Lower leg skin (tissue), 4 donors: ENCODE results near the gene NEURL1B. TPM values are rescaled to one million over a fixed set of nuclear protein-coding genes. Genes with fewer than 3 reads are reported as not detected.

ENCODE experiments used
- DNase-seq, 2 donors: peaks; one replicate each; pipeline ENCODE4 v3.0.0-alpha.2; 2019; ENCODE audit warnings: low spot score in 2 of 2
- H3K4me3 ChIP-seq: fragments of 200-600 bp; sonication (generic); 2 replicates; pipeline ENCODE4 v1.5.1; 2017; ENCODE audit warnings: mild to moderate bottlenecking, low read depth; ENCODE audit not compliant: poor library complexity, severe bottlenecking
- POLR2A ChIP-seq, 2 donors: fragments of 450-650 bp; IDR thresholded peaks; one replicate each; pipeline ENCODE4 v1.6.1; 2016 to 2017; ENCODE audit warnings: antibody characterized with exemption in 2 of 2, mild to moderate bottlenecking in 1 of 2, moderate library complexity in 1 of 2
- whole genome bisulfite sequencing, 2 donors: methylation state at CpG; one replicate each; pipeline ENCODE4 v1.1.5; 2018; 5-methylcytosine and 5-hydroxymethylcytosine counted together
- intact Hi-C: fragments of 100-400 bp; cut with DNase I; formaldehyde crosslinking; loops from one replicate; pipeline ENCODE4 v1.15.0; 2023; ENCODE audit warnings: low total_unique reads
- total RNA-seq, 4 donors: library from RNA; depleted of rRNA; stranded (reverse); fragments of >200 nt; gene quantifications; one replicate each; pipeline ENCODE4 v1.1.0, GENCODE V29; 2016
- TF ChIP-seq, protein P1 (sequence below), 3 donors: fragments of 450-650 bp; IDR thresholded peaks; one replicate each; pipeline ENCODE4 v1.5.1; 2016; ENCODE audit warnings: antibody characterized with exemption in 3 of 3, mild to moderate bottlenecking in 3 of 3, moderate library complexity in 2 of 3

The NEURL1B gene
- total RNA-seq, 4 donors from 2014 or later = 12.5 to 34.8 (median 20.9) TPM

DNA sequence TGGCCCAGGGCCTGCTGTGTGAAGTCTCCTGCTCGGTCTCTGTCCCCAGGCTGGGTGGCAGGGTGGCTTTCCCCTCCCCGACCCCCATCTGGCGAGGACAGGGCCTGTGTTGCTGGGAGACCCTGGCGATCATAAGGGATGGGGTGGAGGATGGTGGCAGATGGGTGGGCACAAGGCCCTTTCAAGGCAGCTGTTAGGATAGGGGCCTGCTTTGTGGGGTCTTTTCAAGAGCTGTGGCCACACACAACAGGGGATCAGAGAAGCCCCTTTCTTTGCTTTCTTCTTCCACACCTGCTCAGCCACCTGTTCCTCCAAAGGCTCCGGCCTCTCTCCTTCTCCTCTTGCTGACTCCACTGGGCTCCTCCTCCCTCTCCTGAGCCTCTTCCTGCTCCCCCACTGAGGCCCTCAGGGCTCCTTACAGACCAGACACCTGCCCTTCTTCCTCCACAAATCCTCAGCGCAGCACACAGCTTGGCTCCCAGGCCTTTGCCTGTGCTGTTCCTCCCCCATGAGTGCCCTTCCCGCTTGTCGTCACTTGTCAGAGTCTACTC is 15.0 kb upstream of the NEURL1B start:
- no peak for DNase-seq
- intact Hi-C loops = no loop called here
- TF ChIP-seq POLR2A (IDR thresholded peaks at IDR 0.05) = no peak
- TF ChIP-seq, protein P1, sequence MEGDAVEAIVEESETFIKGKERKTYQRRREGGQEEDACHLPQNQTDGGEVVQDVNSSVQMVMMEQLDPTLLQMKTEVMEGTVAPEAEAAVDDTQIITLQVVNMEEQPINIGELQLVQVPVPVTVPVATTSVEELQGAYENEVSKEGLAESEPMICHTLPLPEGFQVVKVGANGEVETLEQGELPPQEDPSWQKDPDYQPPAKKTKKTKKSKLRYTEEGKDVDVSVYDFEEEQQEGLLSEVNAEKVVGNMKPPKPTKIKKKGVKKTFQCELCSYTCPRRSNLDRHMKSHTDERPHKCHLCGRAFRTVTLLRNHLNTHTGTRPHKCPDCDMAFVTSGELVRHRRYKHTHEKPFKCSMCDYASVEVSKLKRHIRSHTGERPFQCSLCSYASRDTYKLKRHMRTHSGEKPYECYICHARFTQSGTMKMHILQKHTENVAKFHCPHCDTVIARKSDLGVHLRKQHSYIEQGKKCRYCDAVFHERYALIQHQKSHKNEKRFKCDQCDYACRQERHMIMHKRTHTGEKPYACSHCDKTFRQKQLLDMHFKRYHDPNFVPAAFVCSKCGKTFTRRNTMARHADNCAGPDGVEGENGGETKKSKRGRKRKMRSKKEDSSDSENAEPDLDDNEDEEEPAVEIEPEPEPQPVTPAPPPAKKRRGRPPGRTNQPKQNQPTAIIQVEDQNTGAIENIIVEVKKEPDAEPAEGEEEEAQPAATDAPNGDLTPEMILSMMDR (IDR thresholded peaks at IDR 0.05) = no peak
- WGBS, 2 donors = 92 to 96% methylated on average over 8 of the region's 8 CpGs
- H3K4me3 ChIP-seq = no peak overlapping the region

- no peak overlapping the region for H3K4me3 ChIP-seq
- peak in 1 of 2 donors; percentile 17 for DNase-seq
- TF ChIP-seq POLR2A (IDR thresholded peaks at IDR 0.05) = no peak
- TF ChIP-seq, protein P1 (IDR thresholded peaks at IDR 0.05) = no peak
- intact Hi-C loops = no loop called here
- 85 to 93% methylated on average over 5 of the region's 5 CpGs for WGBS, 2 donors
Measured at GRCh38 chr5:172630082-172630481, 11.0 kb upstream of the NEURL1B start.

DNA sequence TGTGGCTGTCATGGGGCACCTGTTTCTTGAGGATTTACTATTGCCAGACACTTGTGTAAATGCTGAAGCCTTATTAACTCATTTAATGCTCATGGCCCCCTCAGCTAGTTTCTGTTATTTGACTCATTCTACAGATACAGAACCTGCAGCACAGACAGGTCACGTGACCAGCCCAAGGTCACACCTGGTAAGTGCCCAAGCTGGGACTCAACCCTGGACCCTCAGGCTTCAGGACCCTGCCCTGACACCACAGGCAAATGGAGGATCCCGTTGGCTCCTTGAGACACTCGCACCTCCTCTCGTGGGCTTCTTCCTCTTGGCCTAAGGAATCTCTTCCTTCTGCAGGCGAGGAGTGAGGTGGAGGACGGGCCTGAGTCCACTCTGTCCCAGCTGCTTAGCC is 10.6 kb upstream of the NEURL1B start:
- TF ChIP-seq POLR2A (IDR thresholded peaks at IDR 0.05) = no peak
- TF ChIP-seq, protein P1 (IDR thresholded peaks at IDR 0.05) = no peak
- no peak overlapping the region for H3K4me3 ChIP-seq
- intact Hi-C loops = no loop called here
- 96 to 100% methylated on average over 6 of the region's 6 CpGs for WGBS, 2 donors
- DNase-seq = peak in 1 of 2 donors; percentile 70

DNA sequence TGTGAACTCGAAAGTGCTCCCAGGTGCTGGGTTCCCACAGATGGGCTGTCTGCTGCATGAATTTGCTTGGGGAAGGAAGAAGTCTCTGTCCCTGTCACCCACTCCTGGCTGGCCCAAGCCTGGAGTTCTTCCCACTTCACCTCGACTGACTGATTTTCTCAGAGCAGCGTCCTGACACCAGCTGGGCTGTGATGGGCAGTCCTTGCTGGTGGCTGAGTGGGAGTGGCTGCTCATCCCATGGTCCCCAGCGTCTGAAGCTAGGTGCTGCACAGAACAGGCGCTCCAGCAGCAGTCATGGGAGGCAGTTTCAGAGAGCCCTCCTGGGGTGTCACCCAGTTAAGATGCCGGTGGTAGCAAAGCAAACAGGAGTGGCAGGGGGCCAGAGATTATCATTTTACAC is 10.1 kb upstream of the NEURL1B start:
- 73 to 81% methylated on average over 2 to 6 of the region's 6 CpGs for WGBS, 2 donors
- intact Hi-C loops = no loop called here
- no peak overlapping the region for H3K4me3 ChIP-seq
- no peak for DNase-seq
- TF ChIP-seq POLR2A (IDR thresholded peaks at IDR 0.05) = no peak
- TF ChIP-seq, protein P1 (IDR thresholded peaks at IDR 0.05) = no peak

DNA sequence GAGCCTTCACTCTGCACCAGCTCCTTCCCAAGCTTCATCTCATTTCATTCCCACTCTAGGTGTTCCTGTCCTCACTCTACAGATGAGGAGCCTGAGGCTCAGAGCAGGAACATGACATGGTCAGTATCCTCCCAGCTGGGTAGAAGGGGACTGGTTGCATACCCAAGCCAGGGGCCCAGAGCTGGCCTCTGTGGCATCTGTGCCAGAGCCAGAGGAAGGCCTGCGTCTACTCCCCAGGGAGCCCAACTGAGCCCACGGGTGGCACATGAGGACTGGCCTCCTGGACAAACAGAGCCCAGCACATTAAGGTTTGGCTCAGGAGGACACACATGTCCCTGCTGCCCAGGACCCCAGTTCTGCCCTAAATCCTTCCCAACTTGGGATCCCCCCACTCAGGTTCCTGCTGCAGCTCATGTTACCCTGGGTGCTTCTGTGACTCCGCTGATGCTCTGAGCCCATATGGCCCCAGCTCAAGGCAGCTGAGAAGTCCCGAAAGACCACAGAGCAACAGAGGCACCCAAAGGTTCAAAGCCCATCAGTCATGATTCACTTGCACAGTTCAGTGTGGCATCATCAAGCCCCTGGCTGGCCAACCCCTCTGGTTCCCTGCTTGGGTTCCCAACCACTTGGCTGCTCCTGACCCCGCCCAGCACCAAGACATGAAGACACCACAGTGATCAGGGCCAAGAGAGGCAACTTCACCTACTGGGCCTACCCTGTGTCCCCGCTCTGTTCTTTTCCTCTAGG is 8.5 kb upstream of the NEURL1B start:
- WGBS, 2 donors = 94% methylated on average over 6 of the region's 6 CpGs
- no peak overlapping the region for H3K4me3 ChIP-seq
- intact Hi-C loops = no loop called here
- DNase-seq = peak in 1 of 2 donors; percentile 77
- TF ChIP-seq, protein P1 (IDR thresholded peaks at IDR 0.05) = no peak
- TF ChIP-seq POLR2A (IDR thresholded peaks at IDR 0.05) = no peak
